HepG2 (cell line): ENCODE data around the gene ZNF33A. TPM values are rescaled to one million over a fixed set of nuclear protein-coding genes. Genes with fewer than 3 reads are reported as not detected.

Source experiments
- ATAC-seq: fragments of 200-7000 bp; cut with Tn5 transposase; 3 replicates; pipeline ENCODE4 v1.9.1; 2020; ENCODE audit warnings: mild to moderate bottlenecking, moderate library complexity
- BruUV-seq: library from RNA; stranded (reverse); fragments of 400-500 nt; replicated peaks from 2 replicates; lab custom pipeline; 2021; lab: Mats Ljungman, UMichigan
- CTCF ChIA-PET: fragments of 300-600 bp; formaldehyde crosslinking; extraction: SDS; loops from one replicate; lab custom pipeline; 2021; ENCODE audit warnings: low total read pairs, inconsistent platforms, low intra/inter-chr PET ratio; lab: Yijun Ruan, JAX
- POLR2A ChIA-PET: fragments of 350-600 bp; sonication (Branson Sonifier 250); formaldehyde crosslinking; loops from one replicate; lab custom pipeline; 2020; ENCODE audit warnings: antibody characterized with exemption, inconsistent platforms; lab: Yijun Ruan, JAX
- DNase-seq: peaks from one replicate; pipeline ENCODE4 v3.0.0-alpha.2; 2015; ENCODE audit warnings: low spot score
- FAIRE-seq: peaks from 3 replicates; lab custom pipeline; 2011; peaks lifted over from hg19 to GRCh38; lab: Jason Lieb, UNC
- H2AFZ ChIP-seq: one replicate; pipeline ENCODE4 v1.6.1; 2011; ENCODE audit warnings: low read length, inconsistent platforms
- H3K27ac ChIP-seq: fragments of 300-600 bp; 3 replicates; pipeline ENCODE4 v1.8.0; 2011; ENCODE audit warnings: mixed run types, mild to moderate bottlenecking, mixed read lengths, low read length, inconsistent platforms; ENCODE audit not compliant: insufficient read depth; ENCODE audit errors: extremely low read length
- H3K27me3 ChIP-seq, 2 experiments: fragments of 200-600 bp in 1 of 2; 2 replicates in 1 of 2; 3 replicates in 1 of 2; pipeline versions ENCODE4 v1.6.0 to v1.8.0; 2011; ENCODE audit warnings: low read length in 2 of 2, mild to moderate bottlenecking in 2 of 2, moderate library complexity in 2 of 2, inconsistent platforms in 1 of 2; ENCODE audit not compliant: insufficient read depth in 2 of 2, control insufficient read depth in 1 of 2
- H3K36me3 ChIP-seq, 2 experiments: fragments of 200-600 bp in 1 of 2; replicated peaks in 1 of 2; 2 replicates in 1 of 2; 3 replicates in 1 of 2; pipeline versions ENCODE4 v1.5.1 to v1.8.0; 2011; ENCODE audit warnings: low read length in 2 of 2, inconsistent platforms in 1 of 2; ENCODE audit not compliant: insufficient read depth in 2 of 2, control insufficient read depth in 1 of 2
- H3K4me1 ChIP-seq: 2 replicates; pipeline ENCODE4 v1.5.1; 2012; ENCODE audit warnings: low read length, inconsistent platforms; ENCODE audit not compliant: insufficient read depth
- H3K4me2 ChIP-seq: 2 replicates; pipeline ENCODE4 v1.6.0; 2011; ENCODE audit warnings: low read depth, low read length, inconsistent platforms
- H3K4me3 ChIP-seq, 3 experiments: fragments of 200-600 bp in 1 of 3; sonication (generic), shearing (Covaris generic) in 1 of 3; replicated peaks in 1 of 3; 2 replicates each; pipeline ENCODE4 v1.5.1; 2011 to 2016; ENCODE audit warnings: low read length in 3 of 3, inconsistent platforms in 2 of 3, low read depth in 2 of 3, mild to moderate bottlenecking in 2 of 3, control low read depth in 1 of 3, mixed read lengths in 1 of 3; ENCODE audit not compliant: insufficient read depth in 1 of 3
- H3K79me2 ChIP-seq: one replicate; pipeline ENCODE4 v1.6.1; 2011; ENCODE audit warnings: low read length, inconsistent platforms; ENCODE audit not compliant: insufficient read depth
- H3K9ac ChIP-seq: 2 replicates; pipeline ENCODE4 v1.6.0; 2011; ENCODE audit warnings: mild to moderate bottlenecking, low read depth, low read length, inconsistent platforms; ENCODE audit not compliant: insufficient read depth
- H3K9me3 ChIP-seq: 2 replicates; pipeline ENCODE4 v1.5.1; 2012; ENCODE audit warnings: mild to moderate bottlenecking, low read length
- H4K20me1 ChIP-seq: 2 replicates; pipeline ENCODE4 v1.6.0; 2011; ENCODE audit warnings: inconsistent platforms, mild to moderate bottlenecking, low read length, moderate library complexity; ENCODE audit not compliant: insufficient read depth
- CEBPG ChIP-seq: IDR thresholded peaks from 2 replicates; pipeline ENCODE4 v1.6.1; 2016
- DR1 ChIP-seq: sonication (generic); formaldehyde crosslinking; IDR thresholded peaks from 2 replicates; pipeline ENCODE4 v1.8.0; 2021; ENCODE audit warnings: mild to moderate bottlenecking, missing genetic modification reagents, inconsistent platforms
- FOXA3 ChIP-seq: IDR thresholded peaks from 2 replicates; pipeline ENCODE4 v1.6.1; 2016; ENCODE audit warnings: missing genetic modification reagents, missing compliant biosample characterization
- HMG20A ChIP-seq: IDR thresholded peaks from 2 replicates; pipeline ENCODE4 v1.6.1; 2016; ENCODE audit warnings: borderline replicate concordance
- KDM4B ChIP-seq: sonication (generic); formaldehyde crosslinking; IDR thresholded peaks from 2 replicates; pipeline ENCODE4 v1.4.0; 2020; ENCODE audit warnings: missing genetic modification reagents
- MZF1 ChIP-seq: sonication (generic); formaldehyde crosslinking; IDR thresholded peaks from 2 replicates; pipeline ENCODE4 v1.8.1; 2023; ENCODE audit warnings: mild to moderate bottlenecking, missing genetic modification reagents, borderline replicate concordance
- NFKB2 ChIP-seq: sonication (generic); formaldehyde crosslinking; IDR thresholded peaks from 2 replicates; pipeline ENCODE4 v1.4.0; 2020; ENCODE audit warnings: missing genetic modification reagents, borderline replicate concordance
- NRL ChIP-seq: sonication (generic); formaldehyde crosslinking; IDR thresholded peaks from 2 replicates; pipeline ENCODE4 v1.5.0; 2020; ENCODE audit warnings: missing genetic modification reagents, mild to moderate bottlenecking, moderate library complexity, borderline replicate concordance
- PBX2 ChIP-seq: IDR thresholded peaks from 2 replicates; pipeline ENCODE4 v1.6.1; 2016; ENCODE audit warnings: control low read depth
- RFX5 ChIP-seq: IDR thresholded peaks from 2 replicates; pipeline ENCODE4 v1.6.1; 2011; ENCODE audit warnings: low read depth, low read length, improper control_type of control experiment
- SP4 ChIP-seq: sonication (generic); formaldehyde crosslinking; IDR thresholded peaks from 2 replicates; pipeline ENCODE4 v1.8.1; 2023; ENCODE audit warnings: mild to moderate bottlenecking, missing genetic modification reagents
- ZBTB25 ChIP-seq: IDR thresholded peaks from 2 replicates; pipeline ENCODE4 v1.6.1; 2018; ENCODE audit warnings: missing genetic modification reagents
- ZBTB42 ChIP-seq: sonication (generic); formaldehyde crosslinking; IDR thresholded peaks from 2 replicates; pipeline ENCODE4 v1.5.0; 2020; ENCODE audit warnings: mild to moderate bottlenecking, missing genetic modification reagents
- ZNF441 ChIP-seq: sonication (generic); formaldehyde crosslinking; IDR thresholded peaks from 2 replicates; pipeline ENCODE4 v1.7.0; 2021; ENCODE audit warnings: missing genetic modification reagents, borderline replicate concordance
- ZNF574 ChIP-seq: sonication (generic); formaldehyde crosslinking; IDR thresholded peaks from 2 replicates; pipeline ENCODE4 v1.4.0; 2020; ENCODE audit warnings: missing genetic modification reagents
- ZNF577 ChIP-seq: sonication (generic); formaldehyde crosslinking; IDR thresholded peaks from 2 replicates; pipeline ENCODE4 v1.4.0; 2020; ENCODE audit warnings: mild to moderate bottlenecking, low read depth, missing genetic modification reagents, borderline replicate concordance
- ZNF790 ChIP-seq: sonication (generic); formaldehyde crosslinking; IDR thresholded peaks from 2 replicates; pipeline ENCODE4 v1.8.0; 2022; ENCODE audit warnings: missing genetic modification reagents, mild to moderate bottlenecking, borderline replicate concordance
- WGBS: methylation state at CpG from one replicate; pipeline ENCODE4 v1.1.6; 2017; ENCODE audit warnings: low lambda C conversion rate; 5-methylcytosine and 5-hydroxymethylcytosine counted together
- in situ Hi-C: cut with HindIII; loops from 2 replicates; pipeline ENCODE4 v1.10.0; 2017; ENCODE audit warnings: low pct_unique_long_range_greater_than_20kb; ENCODE audit not compliant: extremely low pct_ligation_motif_present
- intact Hi-C: fragments of 100-400 bp; cut with micrococcal nuclease; formaldehyde crosslinking; loops from one replicate; pipeline ENCODE4 v1.10.0; 2022; ENCODE audit not compliant: unreplicated experiment
- polyA plus RNA-seq, 8 experiments: library from polyadenylated mRNA; depleted of rRNA in 3 of 8; stranded (reverse) in 7 of 8; unstranded in 1 of 8; fragments of >200 nt; fragmentation: Illumina TruSeq in 4 of 8; extraction: Trizol in 4 of 8; gene quantifications; 2 replicates each; pipeline versions ENCODE4 v1.2.1 to v1.2.3, GENCODE V29; 2011 to 2016; ENCODE audit warnings: low read depth in 4 of 8, missing spikeins in 1 of 8, mixed read lengths in 1 of 8; ENCODE audit not compliant: insufficient read depth in 1 of 8
- total RNA-seq, 5 experiments: library from RNA; depleted of rRNA; stranded (reverse); fragments of >200 nt; fragmentation: Illumina TruSeq; extraction: Trizol; gene quantifications; 2 replicates each; pipeline ENCODE4 v1.2.3, GENCODE V29; 2016; ENCODE audit warnings: low read depth in 1 of 5

The ZNF33A gene
- total and polyA plus RNA-seq, 2 of the 13 experiments (the other 11 are each of a cell fraction or from before 2014, with no cell fraction given): 13.1 to 22.5 TPM

- WGBS: 80% methylated on average over 8 of the region's 8 CpGs
- H3K4me2 ChIP-seq: no peak overlapping the region
- in situ Hi-C loops (no loop called here), intact Hi-C loops (no loop called here)
- H3K4me1 ChIP-seq: no peaks in the 10 kb centered on the region
- ChIA-PET POLR2A (no interaction called here), CTCF (no interaction called here)
- H3K27me3 ChIP-seq: no peaks in the 10 kb centered on the region
- FAIRE-seq (no peak), DNase-seq (no peak), ATAC-seq (no peak)
- no peak overlapping the region for H3K4me3 ChIP-seq
- no peak overlapping the region for H2AFZ ChIP-seq
- no peaks in the 10 kb centered on the region for H3K9me3 ChIP-seq
- H3K79me2 ChIP-seq: no peaks in the 10 kb centered on the region
- TF ChIP-seq ZNF790 (CRISPR knock-in tag) (no peak), RFX5 (no peak), ZNF577 (no peak), SP4 (no peak), ZNF441 (CRISPR knock-in tag) (no peak), NRL (CRISPR knock-in tag) (no peak), MZF1 (CRISPR knock-in tag) (no peak)
- BruUV-seq: no TSS peak
- no peak overlapping the region for H3K9ac ChIP-seq
- H4K20me1 ChIP-seq: no peaks in the 10 kb centered on the region
- no peaks in the 10 kb centered on the region for H3K36me3 ChIP-seq
- H3K27ac ChIP-seq: no peak overlapping the region
Measured at GRCh38 chr10:38070501-38070900, 60.0 kb downstream of the ZNF33A start.

- no peaks in the 10 kb centered on the region for H3K4me1 ChIP-seq
- H3K27me3 ChIP-seq: no peaks in the 10 kb centered on the region
- no peak overlapping the region for H3K27ac ChIP-seq
- ChIA-PET CTCF (no interaction called here), POLR2A (no interaction called here)
- no peak overlapping the region for H3K9ac ChIP-seq
- DNase-seq (no peak), FAIRE-seq (no peak), ATAC-seq (no peak)
- BruUV-seq: no TSS peak
- no peak overlapping the region for H3K4me2 ChIP-seq
- no peaks in the 10 kb centered on the region for H3K79me2 ChIP-seq
- intact Hi-C loops (no loop called here), in situ Hi-C loops (no loop called here)
- no peaks in the 10 kb centered on the region for H3K36me3 ChIP-seq
- no peaks in the 10 kb centered on the region for H4K20me1 ChIP-seq
- no peak overlapping the region for H2AFZ ChIP-seq
- no peak overlapping the region for H3K4me3 ChIP-seq
- peaks cover 19% of the 10 kb centered on the region for H3K9me3 ChIP-seq
- TF ChIP-seq ZBTB25 (no peak), FOXA3 (CRISPR knock-in tag) (no peak), ZNF574 (CRISPR knock-in tag) (no peak), CEBPG (CRISPR knock-in tag) (no peak), KDM4B (CRISPR knock-in tag) (no peak), DR1 (no peak), HMG20A (CRISPR knock-in tag) (no peak), PBX2 (no peak), ZBTB42 (no peak), NFKB2 (no peak), RFX5 (no peak)
Measured at GRCh38 chr10:38072552-38072951, 62.1 kb downstream of the ZNF33A start.
